PC-3 (cell line): ENCODE data around the gene FOXJ3. TPM values are rescaled to one million over a fixed set of nuclear protein-coding genes. Genes with fewer than 3 reads are reported as not detected.

ENCODE experiments used
- ATAC-seq: fragments of 200-7000 bp; cut with Tn5 transposase; 2 replicates; pipeline ENCODE4 v1.9.1; 2020; ENCODE audit warnings: mild to moderate bottlenecking, moderate library complexity
- BruUV-seq: library from RNA; stranded (reverse); fragments of 400-500 nt; replicated peaks from 2 replicates; lab custom pipeline; 2021; lab: Mats Ljungman, UMichigan
- CTCF ChIA-PET: fragments of 300-600 bp; sonication (Branson Sonifier 250); formaldehyde crosslinking; loops from one replicate; lab custom pipeline; 2022; ENCODE audit warnings: antibody characterized with exemption; lab: Charles Lee
- POLR2A ChIA-PET: fragments of 300-600 bp; sonication (Branson Sonifier 250); formaldehyde crosslinking; loops from one replicate; lab custom pipeline; 2022; ENCODE audit warnings: antibody characterized with exemption; ENCODE audit not compliant: unreplicated experiment; lab: Charles Lee
- DNase-seq: peaks from one replicate; pipeline ENCODE4 v3.0.0-alpha.2; 2015
- H2AFZ ChIP-seq: fragments of 300-600 bp; sonication (generic); 2 replicates; pipeline ENCODE4 v1.6.0; 2016; ENCODE audit warnings: antibody characterized with exemption, low read length
- H3F3A ChIP-seq: fragments of 300-600 bp; sonication (generic); one replicate; pipeline ENCODE4 v1.6.0; 2017; ENCODE audit warnings: antibody characterized with exemption, low read length, control low read depth, mild to moderate bottlenecking; ENCODE audit not compliant: unreplicated experiment
- H3K27ac ChIP-seq: fragments of 300-600 bp; sonication (generic); 2 replicates; pipeline ENCODE4 v1.5.1; 2016; ENCODE audit warnings: mild to moderate bottlenecking, low read length
- H3K27me3 ChIP-seq: fragments of 300-600 bp; sonication (generic); 2 replicates; pipeline ENCODE4 v1.6.1; 2016; ENCODE audit warnings: low read length, mixed read lengths
- H3K36me3 ChIP-seq: fragments of 300-600 bp; sonication (generic); 2 replicates; pipeline ENCODE4 v1.6.1; 2016; ENCODE audit warnings: low read depth, mixed run types, low read length, mixed read lengths
- H3K4me1 ChIP-seq: fragments of 300-600 bp; sonication (generic); 2 replicates; pipeline ENCODE4 v1.5.1; 2016; ENCODE audit warnings: low read length; ENCODE audit not compliant: insufficient read depth
- H3K4me2 ChIP-seq: fragments of 300-600 bp; sonication (generic); 2 replicates; pipeline ENCODE4 v1.6.0; 2016; ENCODE audit warnings: low read length
- H3K4me3 ChIP-seq: fragments of 300-600 bp; sonication (generic); 2 replicates; pipeline ENCODE4 v1.5.1; 2016; ENCODE audit warnings: mild to moderate bottlenecking, low read length, mixed read lengths
- H3K79me2 ChIP-seq: fragments of 300-600 bp; sonication (generic); 2 replicates; pipeline ENCODE4 v1.6.1; 2017; ENCODE audit warnings: low read length, mixed read lengths
- H3K9ac ChIP-seq: fragments of 300-600 bp; sonication (generic); 2 replicates; pipeline ENCODE4 v1.6.0; 2016; ENCODE audit warnings: mild to moderate bottlenecking, low read length
- H3K9me2 ChIP-seq: fragments of 300-600 bp; sonication (generic); replicated peaks from 2 replicates; pipeline ENCODE4 v1.6.1; 2016; ENCODE audit warnings: mixed run types, low read length, mixed read lengths
- H3K9me3 ChIP-seq: fragments of 300-600 bp; sonication (generic); 2 replicates; pipeline ENCODE4 v1.6.1; 2016; ENCODE audit warnings: low read length, mixed read lengths
- H4K20me1 ChIP-seq: fragments of 300-600 bp; sonication (generic); 2 replicates; pipeline ENCODE4 v1.6.1; 2016; ENCODE audit warnings: low read length, mixed read lengths
- CTCF ChIP-seq: fragments of 300-600 bp; sonication (generic); conservative IDR thresholded peaks from 2 replicates; pipeline ENCODE4 v1.5.1; 2017; ENCODE audit warnings: antibody characterized with exemption, low read depth, mild to moderate bottlenecking, low read length
- EZH2 ChIP-seq: fragments of 300-600 bp; sonication (generic); IDR thresholded peaks from one replicate; pipeline ENCODE4 v1.6.1; 2017; ENCODE audit warnings: antibody characterized with exemption, mild to moderate bottlenecking, low read length; ENCODE audit not compliant: unreplicated experiment
- EZH2phosphoT487 ChIP-seq: fragments of 300-600 bp; sonication (generic); IDR thresholded peaks from 2 replicates; pipeline ENCODE4 v1.6.1; 2018; ENCODE audit warnings: mild to moderate bottlenecking, antibody characterized with exemption, low read length, borderline replicate concordance
- intact Hi-C: fragments of 100-400 bp; cut with micrococcal nuclease; formaldehyde crosslinking; loops from 2 replicates; pipeline ENCODE4 v1.9.0; 2023
- total RNA-seq: library from RNA; depleted of rRNA; stranded (reverse); fragments of >200 nt; gene quantifications from 2 replicates; pipeline ENCODE4 v1.2.3, GENCODE V29; 2014

The FOXJ3 gene
- total RNA-seq, 1 experiment from 2014 or later: 23.4 TPM

DNA sequence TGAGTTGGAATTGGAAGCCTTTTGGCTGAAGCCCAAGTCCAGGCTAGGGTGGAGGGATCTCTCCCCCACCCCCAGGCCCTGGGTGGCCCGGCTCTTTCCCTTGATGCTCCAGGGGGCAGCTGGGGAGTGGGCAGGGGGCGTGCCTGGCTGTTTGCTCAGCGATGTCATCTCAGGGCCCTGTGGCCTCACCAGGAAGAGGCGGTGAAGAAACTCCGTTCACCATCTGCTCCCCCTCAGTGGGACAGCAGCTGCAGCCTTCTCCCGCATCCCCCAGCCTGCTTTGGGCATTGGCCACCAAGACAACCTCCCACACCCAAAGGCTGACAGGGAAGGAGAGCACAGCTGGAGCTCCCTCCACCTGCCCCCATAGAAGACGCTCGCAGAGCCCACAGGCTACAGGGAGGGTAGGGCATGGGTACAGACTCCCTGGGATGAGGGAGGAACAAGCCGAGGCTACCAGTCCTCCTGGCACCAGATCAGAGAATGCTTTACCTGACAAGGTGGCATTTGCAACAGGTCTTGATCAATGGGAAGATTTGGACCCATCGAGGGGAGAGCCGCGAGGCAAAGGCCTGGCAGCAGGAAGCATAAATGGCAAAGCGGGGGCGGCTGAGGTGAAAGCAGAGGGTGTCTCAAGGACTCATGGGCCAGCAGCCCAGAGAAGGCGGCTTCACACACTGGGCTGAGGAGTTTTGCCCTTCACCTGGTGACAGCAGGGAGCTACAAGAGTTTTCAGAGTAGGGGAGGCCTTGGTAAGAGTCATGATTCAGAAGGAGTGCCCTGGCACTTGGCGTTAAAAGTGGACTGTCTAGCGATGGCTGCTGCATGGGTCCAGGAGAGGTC lies 164.0 kb downstream of the FOXJ3 start:
- intact Hi-C loops: loop anchor here (5.0 to 10.0 kb wide), 3 partner anchors 134 to 596 kb away; no protein-coding TSS in a partner anchor
- no peaks in the 10 kb centered on the region for H3K27me3 ChIP-seq
- H3K27ac ChIP-seq: no peak overlapping the region
- H3F3A ChIP-seq: peaks cover 4% of the 10 kb centered on the region
- DNase-seq (no peak), ATAC-seq (no peak)
- ChIA-PET POLR2A (no interaction called here), CTCF (no interaction called here)
- no peak for TF ChIP-seq CTCF
- no peak for TF ChIP-seq EZH2
- no peak overlapping the region for H3K4me2 ChIP-seq
- H3K4me1 ChIP-seq: peaks cover 64% of the 10 kb centered on the region
- H3K79me2 ChIP-seq: no peaks in the 10 kb centered on the region
- no peak overlapping the region for H3K9ac ChIP-seq
- no TSS peak for BruUV-seq
- H3K4me3 ChIP-seq: no peak overlapping the region
- H3K36me3 ChIP-seq: no peaks in the 10 kb centered on the region
- no peaks in the 10 kb centered on the region for H3K9me3 ChIP-seq
- H2AFZ ChIP-seq: no peak overlapping the region
- no peaks in the 10 kb centered on the region for H3K9me2 ChIP-seq
- H4K20me1 ChIP-seq: no peaks in the 10 kb centered on the region

GRCh38 chr1:42168763-42169162 lies 166.3 kb downstream of the FOXJ3 start:
- DNase-seq (no peak), ATAC-seq (no peak)
- Histone ChIP-seq H3K4me3 (no peak overlapping the region), H3K36me3 (no peaks in the 10 kb centered on the region), H3F3A (peaks cover 4% of the 10 kb centered on the region), H4K20me1 (no peaks in the 10 kb centered on the region), H2AFZ (no peak overlapping the region), H3K4me2 (peak overlapping the region; percentile 69; the same call in 1 of the 2 replicates), H3K9me2 (no peaks in the 10 kb centered on the region), H3K79me2 (no peaks in the 10 kb centered on the region), H3K27me3 (no peaks in the 10 kb centered on the region), H3K4me1 (peaks cover 58% of the 10 kb centered on the region), H3K27ac (peak overlapping the region; percentile 81), H3K9ac (peak overlapping the region; percentile 57), H3K9me3 (no peaks in the 10 kb centered on the region)
- ChIA-PET CTCF (no interaction called here), POLR2A (no interaction called here)
- intact Hi-C loops: no loop called here
- TF ChIP-seq CTCF (no peak), EZH2phosphoT487 (no peak), EZH2 (no peak)
- BruUV-seq: no TSS peak

DNA sequence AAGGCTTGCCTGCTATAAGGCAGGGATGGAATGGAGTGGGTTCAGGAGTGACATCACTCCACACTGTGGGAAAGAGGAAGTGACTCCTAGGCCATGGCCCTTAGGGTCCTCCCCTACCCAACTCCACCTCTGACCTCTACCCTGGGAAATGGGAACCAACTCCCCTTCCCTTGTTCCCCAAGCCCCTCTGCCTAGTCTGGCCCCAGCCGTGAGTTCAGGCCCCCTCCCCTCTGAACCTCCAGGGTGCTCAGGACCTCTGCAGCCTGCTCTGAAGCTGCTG lies 166.7 kb downstream of the FOXJ3 start:
- ATAC-seq (no peak), DNase-seq (no peak)
- Histone ChIP-seq H3K4me1 (peaks cover 54% of the 10 kb centered on the region), H3K9ac (peak overlapping the region; percentile 57), H3K27ac (peak overlapping the region; percentile 81), H3K9me3 (no peaks in the 10 kb centered on the region), H3K4me3 (no peak overlapping the region), H4K20me1 (no peaks in the 10 kb centered on the region), H3K4me2 (peak overlapping the region; percentile 69), H3K27me3 (no peaks in the 10 kb centered on the region), H3K36me3 (no peaks in the 10 kb centered on the region), H3F3A (no peaks in the 10 kb centered on the region), H2AFZ (no peak overlapping the region), H3K9me2 (no peaks in the 10 kb centered on the region), H3K79me2 (no peaks in the 10 kb centered on the region)
- no TSS peak for BruUV-seq
- TF ChIP-seq CTCF (no peak), EZH2 (no peak), EZH2phosphoT487 (no peak)
- ChIA-PET POLR2A (no interaction called here), CTCF (no interaction called here)
- intact Hi-C loops: no loop called here
